Kidney (tissue), 14 donors: ENCODE measurements around the gene SMURF1. TPM values are rescaled to one million over a fixed set of nuclear protein-coding genes. Genes with fewer than 3 reads are reported as not detected.

Experiments
- DNase-seq, 5 donors: peaks; one replicate each; pipeline ENCODE4 v3.0.0-alpha.2; 2013 to 2020
- FAIRE-seq: peaks from 2 replicates; lab custom pipeline; 2012; peaks lifted over from hg19 to GRCh38; lab: Jason Lieb, UNC
- H3K27ac ChIP-seq, 2 donors: one replicate each; pipeline ENCODE4 v1.7.0; 2013; ENCODE audit warnings: low read depth in 2 of 2, low read length in 2 of 2, inconsistent platforms in 1 of 2
- H3K27me3 ChIP-seq: one replicate; pipeline ENCODE4 v1.7.1; 2013; ENCODE audit warnings: low read length, inconsistent platforms; ENCODE audit not compliant: control insufficient read depth, insufficient read depth
- H3K36me3 ChIP-seq, 3 donors: one replicate each; pipeline versions ENCODE4 v1.7.0 to v1.7.1; 2013; ENCODE audit warnings: low read length in 3 of 3, control low read depth in 1 of 3, inconsistent platforms in 1 of 3; ENCODE audit not compliant: insufficient read depth in 3 of 3, control insufficient read depth in 2 of 3
- H3K4me1 ChIP-seq, 3 donors: one replicate each; pipeline versions ENCODE4 v1.7.0 to v1.7.1; 2013; ENCODE audit warnings: low read length in 3 of 3, inconsistent platforms in 1 of 3, low read depth in 1 of 3; ENCODE audit not compliant: control insufficient read depth in 2 of 3, insufficient read depth in 2 of 3
- H3K4me3 ChIP-seq, 3 donors: one replicate each; pipeline versions ENCODE4 v1.7.0 to v1.8.1; 2013; ENCODE audit warnings: low read length in 3 of 3, control low read depth in 1 of 3, inconsistent platforms in 1 of 3
- H3K9ac ChIP-seq, 3 donors: one replicate each; pipeline versions ENCODE4 v1.7.0 to v1.7.1; 2013; ENCODE audit warnings: low read length in 3 of 3, control low read depth in 1 of 3, inconsistent platforms in 1 of 3
- H3K9me3 ChIP-seq, 3 donors: one replicate each; pipeline versions ENCODE4 v1.7.0 to v1.7.1; 2013; ENCODE audit warnings: low read length in 3 of 3, control low read depth in 1 of 3, inconsistent platforms in 1 of 3; ENCODE audit not compliant: control insufficient read depth in 2 of 3, insufficient read depth in 1 of 3
- CTCF ChIP-seq: IDR thresholded peaks from 3 replicates; pipeline ENCODE4 v1.5.1; 2012; ENCODE audit warnings: mild to moderate bottlenecking, moderate library complexity, borderline replicate concordance; ENCODE audit not compliant: insufficient read depth; ENCODE audit errors: extremely low read depth
- intact Hi-C: fragments of 100-400 bp; cut with DNase I; formaldehyde crosslinking; loops from one replicate; pipeline ENCODE4 v1.11.1; 2022
- polyA plus RNA-seq: library from polyadenylated mRNA; stranded (reverse); fragments of 350-450 nt; fragmentation: Illumina TruSeq; extraction: RNeasy Lipid Tissue Mini Kit (QIAGEN cat#74804); gene quantifications from one replicate; pipeline ENCODE4 v1.2.3, GENCODE V29; 2014; ENCODE audit warnings: low read depth, low replicate concordance; ENCODE audit not compliant: insufficient read depth
- total RNA-seq: library from RNA; stranded (reverse); fragmentation: NEBNext Ultra II Directional; extraction: Animal tissue kit (Norgen Biotek cat#: 25700); gene quantifications from one replicate; pipeline ENCODE4 v1.2.1, GENCODE V29; 2021
- donor health status: control.
- donor health status: control.
- donor health status: control.
- donor health status: control.
- donor health status: control.
- donor health status: DM: yes; HTN: yes; CAD: no.
- donor health status: Normal renal cell carcinoma (clear cell type).

SMURF1 gene
- total and polyA plus RNA-seq, 2 donors from 2014 or later = 6.3 to 29.8 TPM

DNA sequence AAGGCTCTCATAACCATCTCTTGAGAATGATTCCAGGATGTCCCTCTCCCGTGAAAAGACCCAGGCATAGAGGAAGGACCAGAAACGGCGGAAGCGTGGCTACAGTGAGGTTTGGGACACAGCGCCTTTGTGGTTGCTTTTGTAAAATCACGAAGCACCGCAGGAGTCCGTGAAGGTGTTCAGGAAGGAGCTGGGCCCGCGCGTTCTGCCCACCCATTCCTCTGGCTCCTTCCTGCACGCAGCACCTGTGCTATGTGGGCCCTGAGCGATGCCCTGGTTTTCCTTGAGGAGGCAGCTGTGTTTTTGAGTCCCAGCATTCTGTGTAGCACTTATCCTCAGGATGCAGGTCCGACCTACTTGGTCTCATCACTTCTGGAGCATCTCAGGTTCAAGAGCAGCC, 152.8 kb downstream of the SMURF1 start:
- DNase-seq (no peak), FAIRE-seq (no peak)
- H3K27me3 ChIP-seq = no peaks in the 10 kb centered on the region
- peaks cover 8 to 73% (median 64%) of the 10 kb centered on the region in 3 donors for H3K36me3 ChIP-seq
- no peak overlapping the region for H3K27ac ChIP-seq
- no peak overlapping the region for H3K4me3 ChIP-seq
- TF ChIP-seq CTCF = no peak
- H3K4me1 ChIP-seq = no peaks in the 10 kb centered on the region
- H3K9me3 ChIP-seq = no peaks in the 10 kb centered on the region
- H3K9ac ChIP-seq = no peak overlapping the region
- intact Hi-C loops = no loop called here

- Histone ChIP-seq H3K27me3 (no peaks in the 10 kb centered on the region), H3K9ac (no peak overlapping the region), H3K27ac (no peak overlapping the region), H3K9me3 (no peaks in the 10 kb centered on the region), H3K4me1 (no peaks in the 10 kb centered on the region), H3K36me3 (peaks cover 11 to 73% (median 64%) of the 10 kb centered on the region in 3 donors), H3K4me3 (no peak overlapping the region)
- TF ChIP-seq CTCF = no peak
- intact Hi-C loops = no loop called here
- DNase-seq (no peak), FAIRE-seq (no peak)
These were observed 153.6 kb downstream of the SMURF1 start for GRCh38 chr7:98990356-98990755.

DNA sequence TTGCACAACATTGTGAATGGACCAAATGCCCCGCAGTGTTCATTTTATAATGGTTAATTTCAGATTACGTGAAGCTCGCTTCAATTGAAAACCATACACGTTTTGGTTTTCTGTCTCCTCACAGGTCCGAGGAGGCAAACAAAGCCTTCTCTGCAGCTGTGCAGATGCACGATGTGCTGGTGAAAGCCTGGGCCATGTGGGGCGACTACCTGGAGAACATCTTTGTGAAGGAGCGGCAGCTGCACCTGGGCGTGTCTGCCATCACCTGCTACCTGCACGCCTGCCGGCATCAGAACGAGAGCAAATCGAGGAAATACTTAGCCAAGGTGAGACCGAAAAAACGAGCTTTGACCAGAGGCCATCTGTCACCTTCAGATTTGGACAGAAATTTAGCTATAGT, 155.3 kb downstream of the SMURF1 start:
- Histone ChIP-seq H3K36me3 (peaks cover 15 to 71% (median 59%) of the 10 kb centered on the region in 3 donors), H3K4me1 (no peaks in the 10 kb centered on the region), H3K9ac (no peak overlapping the region), H3K4me3 (no peak overlapping the region), H3K27me3 (no peaks in the 10 kb centered on the region), H3K9me3 (no peaks in the 10 kb centered on the region), H3K27ac (no peak overlapping the region)
- intact Hi-C loops = no loop called here
- no peak for DNase-seq
- no peak for FAIRE-seq
- TF ChIP-seq CTCF = no peak

- FAIRE-seq (no peak), DNase-seq (no peak)
- H3K9ac ChIP-seq = no peak overlapping the region
- no peaks in the 10 kb centered on the region for H3K4me1 ChIP-seq
- H3K36me3 ChIP-seq = peaks cover 15 to 74% (median 58%) of the 10 kb centered on the region in 3 donors
- no peaks in the 10 kb centered on the region for H3K27me3 ChIP-seq
- TF ChIP-seq CTCF = no peak
- H3K9me3 ChIP-seq = no peaks in the 10 kb centered on the region
- H3K4me3 ChIP-seq = no peak overlapping the region
- H3K27ac ChIP-seq = no peak overlapping the region
- intact Hi-C loops = no loop called here
These were observed 158.0 kb downstream of the SMURF1 start for GRCh38 chr7:98985945-98986344.
